HG03565 (cell line): ENCODE data around the gene TUBGCP4.
"Not testable (repeated sequence)": the region's sequence is repeated elsewhere in the genome, so short reads cannot be mapped to it uniquely, and the experiment has no call there.

Source experiments
- ATAC-seq: cut with Tn5 transposase; IDR thresholded peaks from one replicate; pipeline ENCODE4 v1.9.1; 2021; ENCODE audit warnings: mild to moderate bottlenecking, moderate library complexity; ENCODE audit not compliant: unreplicated experiment

Gene TUBGCP4

GRCh38 chr15:43370975-43371974 is at the start of gene TUBGCP4, which contains the start of gene ZSCAN29:
TUBGCP4 (plus strand) TSS chr15:43371101; CDS start chr15:43371355, 254 bp downstream.
ZSCAN29 (minus strand) TSS chr15:43371043; CDS start chr15:43369913, 1,130 bp downstream.
- peak; percentile 62 for ATAC-seq

GRCh38 chr15:43325039-43325684 is 45.7 kb upstream of the TUBGCP4 start:
- no peak for ATAC-seq

- ATAC-seq: peak; percentile 18
Observed at GRCh38 chr15:43329217-43329959, 41.5 kb upstream of the TUBGCP4 start.

GRCh38 chr15:43329960-43330779 is 40.7 kb upstream of the TUBGCP4 start, which contains the start of gene LCMT2:
LCMT2 (minus strand) TSS chr15:43330573; CDS start chr15:43330489, 84 bp downstream.
- peak; percentile 82 for ATAC-seq

GRCh38 chr15:43330780-43331087 is 40.2 kb upstream of the TUBGCP4 start:
- peak; percentile 14 for ATAC-seq

- ATAC-seq: no peak
Observed at GRCh38 chr15:43346305-43346704, 24.6 kb upstream of the TUBGCP4 start.

GRCh38 chr15:43347114-43347513 is 23.8 kb upstream of the TUBGCP4 start:
- no peak for ATAC-seq

GRCh38 chr15:43352693-43353382 is 18.1 kb upstream of the TUBGCP4 start:
- ATAC-seq: no peak

- no peak for ATAC-seq
Observed at GRCh38 chr15:43360821-43361220, 10.1 kb upstream of the TUBGCP4 start.

- no peak for ATAC-seq
Observed at GRCh38 chr15:43361313-43361903, 9.5 kb upstream of the TUBGCP4 start.

- ATAC-seq: peak; percentile 17
Observed at GRCh38 chr15:43370310-43370974, 459 bp upstream of the TUBGCP4 start.

GRCh38 chr15:43376017-43376705 is 5.3 kb downstream of the TUBGCP4 start:
- no peak for ATAC-seq

- no peak for ATAC-seq
Observed at GRCh38 chr15:43378601-43379000, 7.7 kb downstream of the TUBGCP4 start.

- no peak for ATAC-seq
Observed at GRCh38 chr15:43382310-43382709, 11.4 kb downstream of the TUBGCP4 start.

GRCh38 chr15:43383070-43383469 is 12.2 kb downstream of the TUBGCP4 start:
- ATAC-seq: no peak

- ATAC-seq: no peak
Observed at GRCh38 chr15:43390723-43391122, 19.8 kb downstream of the TUBGCP4 start.

GRCh38 chr15:43393592-43393991 is 22.7 kb downstream of the TUBGCP4 start:
- ATAC-seq: not testable (repeated sequence)

- ATAC-seq: no peak
Observed at GRCh38 chr15:43402255-43402654, 31.4 kb downstream of the TUBGCP4 start.
